ENCODE results near the gene SLIT3. TPM values are rescaled to one million over a fixed set of nuclear protein-coding genes. Genes with fewer than 3 reads are reported as not detected.

Gene SLIT3
- total RNA-seq, 4 donors from 2014 or later: 46.3 to 89.0 (median 68.0) TPM

- ATAC-seq (ENCODE audit: low FRiP score): no peak
- no peak for DNase-seq (ENCODE audit: low spot score)
- TF ChIP-seq CTCF (IDR thresholded peaks at IDR 0.05): no peak
These were observed 35.3 kb upstream of the SLIT3 start for GRCh38 chr5:169336242-169336641.

- no peak for ATAC-seq (ENCODE audit: low FRiP score)
- TF ChIP-seq CTCF (IDR thresholded peaks at IDR 0.05): no peak
- DNase-seq (ENCODE audit: low spot score): no peak
These were observed 34.9 kb upstream of the SLIT3 start for GRCh38 chr5:169335806-169336205.

GRCh38 chr5:169333518-169333917 lies 32.6 kb upstream of the SLIT3 start:
- no peak for TF ChIP-seq CTCF (IDR thresholded peaks at IDR 0.05)
- no peak for DNase-seq (ENCODE audit: low spot score)
- no peak for ATAC-seq (ENCODE audit: low FRiP score)

GRCh38 chr5:169331292-169331852 lies 30.4 kb upstream of the SLIT3 start:
- DNase-seq (ENCODE audit: low spot score) (no peak), ATAC-seq (ENCODE audit: low FRiP score) (no peak)
- TF ChIP-seq CTCF (IDR thresholded peaks at IDR 0.05): no peak

GRCh38 chr5:169328401-169328800 lies 27.5 kb upstream of the SLIT3 start:
- ATAC-seq (ENCODE audit: low FRiP score): no peak

GRCh38 chr5:169325273-169325672 lies 24.3 kb upstream of the SLIT3 start:
- no peak for DNase-seq (ENCODE audit: low spot score)
- TF ChIP-seq CTCF (IDR thresholded peaks at IDR 0.05): no peak
- no peak for ATAC-seq (ENCODE audit: low FRiP score)

More at GRCh38 chr5:169328401-169328800, 27.5 kb upstream of the SLIT3 start:
- TF ChIP-seq CTCF (IDR thresholded peaks at IDR 0.05): no peak
- DNase-seq (ENCODE audit: low spot score): no peak

- ATAC-seq (ENCODE audit: low FRiP score) (no peak), DNase-seq (ENCODE audit: low spot score) (no peak)
- TF ChIP-seq CTCF (IDR thresholded peaks at IDR 0.05): no peak
These were observed 17.6 kb upstream of the SLIT3 start for GRCh38 chr5:169318556-169318955.

Measured in omental fat pad (tissue), 4 donors.